K562 (cell line): Measurements from ENCODE around the gene TRPC4AP. TPM values are rescaled to one million over a fixed set of nuclear protein-coding genes. Genes with fewer than 3 reads are reported as not detected.

Source experiments
- ATAC-seq: fragments of 200-7000 bp; cut with Tn5 transposase; 3 replicates; pipeline ENCODE4 v1.9.1; 2020; ENCODE audit warnings: moderate library complexity
- BruUV-seq: library from RNA; stranded (reverse); fragments of 400-500 nt; replicated peaks from 2 replicates; lab custom pipeline; 2021; lab: Mats Ljungman, UMichigan
- CTCF ChIA-PET: fragments of 300-600 bp; formaldehyde crosslinking; extraction: SDS; loops from one replicate; lab custom pipeline; 2021; ENCODE audit warnings: low intra/inter-chr PET ratio; lab: Yijun Ruan, JAX
- POLR2A ChIA-PET: fragments of 300-600, 350-650 bp; sonication (Branson Sonifier 250); formaldehyde crosslinking; extraction: SDS; loops from one replicate; lab custom pipeline; 2021; ENCODE audit warnings: antibody characterized with exemption, inconsistent platforms; lab: Yijun Ruan, JAX
- DNase-seq, 4 experiments: peaks; one replicate each; pipeline versions ENCODE4 v3.0.0 to v3.0.0-alpha.2; 2011 to 2018; ENCODE audit warnings: low spot score in 3 of 4, mixed read lengths in 3 of 4; ENCODE audit errors: extremely low read depth in 1 of 4
- FAIRE-seq: peaks from 2 replicates; lab custom pipeline; 2011; peaks lifted over from hg19 to GRCh38; lab: Jason Lieb, UNC
- H2AFZ ChIP-seq: 2 replicates; pipeline ENCODE4 v1.6.0; 2011; ENCODE audit warnings: low read depth, low read length, control low read depth, inconsistent platforms
- H3K27ac ChIP-seq: fragments of 200-600 bp; 3 replicates; pipeline ENCODE4 v1.8.0; 2011; ENCODE audit warnings: low read depth, mild to moderate bottlenecking, control low read depth, inconsistent platforms, low read length, moderate library complexity, mixed read lengths; ENCODE audit errors: extremely low read depth
- H3K27me3 ChIP-seq, 2 experiments: fragments of 300-600 bp in 1 of 2; 2 replicates in 1 of 2; 3 replicates in 1 of 2; pipeline versions ENCODE4 v1.6.0 to v1.8.0; 2011; ENCODE audit warnings: inconsistent platforms in 2 of 2, low read length in 2 of 2, mild to moderate bottlenecking in 1 of 2, mixed read lengths in 1 of 2, moderate library complexity in 1 of 2; ENCODE audit not compliant: control insufficient read depth in 2 of 2, insufficient read depth in 2 of 2
- H3K36me3 ChIP-seq: fragments of 300-600 bp; 3 replicates; pipeline ENCODE4 v1.8.0; 2011; ENCODE audit warnings: mild to moderate bottlenecking, low read length, inconsistent platforms; ENCODE audit not compliant: control insufficient read depth, insufficient read depth
- H3K4me1 ChIP-seq, 2 experiments: fragments of 200-600 bp in 1 of 2; replicated peaks in 1 of 2; 2 replicates in 1 of 2; 3 replicates in 1 of 2; pipeline versions ENCODE4 v1.5.1 to v1.8.0; 2011; ENCODE audit warnings: inconsistent platforms in 2 of 2, low read length in 2 of 2, mild to moderate bottlenecking in 1 of 2, mixed read lengths in 1 of 2, moderate library complexity in 1 of 2; ENCODE audit not compliant: control insufficient read depth in 2 of 2, insufficient read depth in 2 of 2
- H3K4me2 ChIP-seq: 2 replicates; pipeline ENCODE4 v1.6.1; 2011; ENCODE audit warnings: low read length, control low read depth, inconsistent platforms, mixed read lengths; ENCODE audit not compliant: insufficient read depth
- H3K4me3 ChIP-seq: fragments of 200-600 bp; sonication (generic), shearing (Covaris generic); 2 replicates; pipeline ENCODE4 v1.5.1; 2016; ENCODE audit warnings: control low read depth, inconsistent platforms
- H3K79me2 ChIP-seq: fragments of 200-600 bp; 3 replicates; pipeline ENCODE4 v1.8.0; 2011; ENCODE audit warnings: low read length, inconsistent platforms; ENCODE audit not compliant: control insufficient read depth, insufficient read depth
- H3K9ac ChIP-seq, 2 experiments: 2 replicates each; pipeline versions ENCODE4 v1.6.0 to v1.6.1; 2011; ENCODE audit warnings: low read depth in 2 of 2, low read length in 2 of 2, control low read depth in 1 of 2, inconsistent platforms in 1 of 2, mild to moderate bottlenecking in 1 of 2, mixed read lengths in 1 of 2; ENCODE audit not compliant: insufficient read depth in 1 of 2
- H3K9me1 ChIP-seq: one replicate; pipeline ENCODE4 v1.6.0; 2011; ENCODE audit warnings: inconsistent platforms, mild to moderate bottlenecking, low read length, moderate library complexity; ENCODE audit not compliant: control insufficient read depth, insufficient read depth
- H3K9me3 ChIP-seq: replicated peaks from 2 replicates; pipeline ENCODE4 v1.5.1; 2011; ENCODE audit warnings: low read depth, low read length, inconsistent platforms; ENCODE audit not compliant: control insufficient read depth, insufficient read depth
- H4K20me1 ChIP-seq: replicated peaks from 2 replicates; pipeline ENCODE4 v1.6.1; 2011; ENCODE audit warnings: low read length, inconsistent platforms, mixed read lengths; ENCODE audit not compliant: control insufficient read depth, insufficient read depth
- FOS ChIP-seq: IDR thresholded peaks from 3 replicates; pipeline ENCODE4 v1.6.1; 2011; ENCODE audit not compliant: insufficient read length; ENCODE audit errors: extremely low read depth
- ZNF695 ChIP-seq: fragments of 450-650 bp; formaldehyde crosslinking; IDR thresholded peaks from 2 replicates; pipeline ENCODE4 v1.4.0; 2020; ENCODE audit warnings: mild to moderate bottlenecking, moderate library complexity
- WGBS: fragments of 100-300 bp; shearing (Covaris generic); methylation state at CpG from one replicate; pipeline ENCODE4 v1.1.6; 2016; ENCODE audit warnings: low coverage, mixed read lengths; ENCODE audit not compliant: insufficient coverage; ENCODE audit errors: missing lambda C conversion rate; 5-methylcytosine and 5-hydroxymethylcytosine counted together
- in situ Hi-C: fragments of 300-500 bp; cut with MboI; formaldehyde crosslinking; loops from 4 replicates; pipeline ENCODE4 v1.15.0; 2018; ENCODE audit warnings: inconsistent platforms, mixed read lengths
- intact Hi-C: fragments of 100-400 bp; cut with micrococcal nuclease; formaldehyde crosslinking; loops from 2 replicates; pipeline ENCODE4 v1.14.2; 2022
- polyA plus RNA-seq, 8 experiments: library from polyadenylated mRNA; depleted of rRNA in 4 of 8; stranded (reverse) in 5 of 8; unstranded in 3 of 8; fragments of >200 nt; fragmentation: Nextera tagmentation in 2 of 8; fragmentation: Illumina TruSeq in 1 of 8; extraction: Ambion mirVana in 2 of 8; extraction: Trizol in 1 of 8; gene quantifications; 2 replicates each; pipeline versions ENCODE4 v1.2.1 to v1.2.3, GENCODE V29; 2011 to 2014; ENCODE audit warnings: inconsistent platforms in 1 of 8, missing spikeins in 1 of 8
- total RNA-seq, 7 experiments: library from RNA; depleted of rRNA in 6 of 7; stranded (reverse); fragments of >200 nt in 6 of 7; fragmentation: Illumina TruSeq in 2 of 7; extraction: Trizol in 2 of 7; gene quantifications; 2 replicates each; pipeline versions ENCODE4 v1.2.1 to v1.2.3, GENCODE V29; 2011 to 2021; ENCODE audit warnings: low replicate concordance in 1 of 7
- TF ChIP-seq, protein P1 (sequence below): fragments of 450-650 bp; IDR thresholded peaks from 2 replicates; pipeline ENCODE4 v1.6.1; 2018; ENCODE audit not compliant: partially characterized antibody
- TF ChIP-seq, protein P2 (sequence below): fragments of 250-450 bp; sonication (Bioruptor Pico); IDR thresholded peaks from 2 replicates; pipeline ENCODE4 v1.8.0; 2021; ENCODE audit warnings: borderline replicate concordance, mild to moderate bottlenecking, moderate library complexity; ENCODE audit not compliant: poor library complexity, severe bottlenecking

The TRPC4AP gene
- total and polyA plus RNA-seq, 9 of the 15 experiments (the other 6 are each of a cell fraction or from before 2014, with no cell fraction given) = 2.3 to 70.3 (median 33.3) TPM

DNA sequence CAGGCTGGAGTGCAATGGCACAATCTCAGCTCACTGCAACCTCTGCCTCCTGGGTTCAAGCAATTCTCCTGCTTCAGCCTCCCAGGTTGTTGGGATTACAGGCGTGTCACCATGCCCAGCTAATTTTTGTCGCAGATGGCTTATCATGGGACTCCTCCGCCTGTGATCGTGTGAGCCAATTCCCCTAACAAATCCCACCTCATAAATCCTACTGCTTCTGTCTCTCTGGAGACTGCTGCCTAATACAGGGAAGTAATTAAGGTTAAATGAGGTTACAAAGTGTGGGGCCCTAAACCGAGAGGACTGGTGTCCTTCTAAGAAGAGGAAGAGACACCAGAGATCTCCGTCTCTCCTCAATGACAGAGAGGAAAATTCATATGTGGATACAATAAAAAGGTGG, 52.0 kb downstream of the TRPC4AP start (continued):
- TF ChIP-seq ZNF695 (CRISPR knock-in tag) (no peak), FOS (no peak)

DNA sequence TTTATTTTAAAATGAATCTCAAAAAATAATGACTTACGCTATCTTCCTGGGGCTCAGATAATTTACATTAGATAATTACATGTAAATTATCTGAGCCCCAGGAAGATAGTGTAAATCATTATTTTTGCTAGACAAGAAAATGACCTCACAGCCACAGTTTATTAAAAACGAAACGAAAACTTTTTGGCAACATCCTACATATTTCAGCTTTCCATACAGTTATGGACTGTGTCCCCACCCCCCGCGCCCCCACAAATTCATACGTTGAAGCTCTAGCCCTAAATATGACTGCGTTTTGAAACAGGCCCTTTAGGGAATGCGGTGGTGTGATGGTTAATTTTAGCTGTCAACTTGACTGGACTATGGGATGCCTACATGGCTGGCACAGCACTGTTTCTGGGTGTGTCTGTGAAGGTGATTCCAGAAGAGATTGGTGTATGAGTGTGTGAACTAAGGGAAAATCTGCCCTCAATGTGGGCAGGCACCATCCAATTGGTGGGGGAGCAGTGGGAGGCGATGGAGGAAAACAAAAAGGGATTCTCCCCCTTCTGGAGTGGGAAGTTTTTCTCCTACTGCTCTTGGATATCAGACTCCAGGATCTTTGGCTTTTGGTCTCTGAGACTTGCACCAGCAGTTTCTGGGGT, 52.6 kb downstream of the TRPC4AP start:
- Histone ChIP-seq H3K9me3 (no peaks in the 10 kb centered on the region; the same call in 1 of the 2 replicates), H2AFZ (no peak overlapping the region), H3K9ac (no peak overlapping the region), H4K20me1 (no peaks in the 10 kb centered on the region), H3K36me3 (peaks cover 78% of the 10 kb centered on the region), H3K4me3 (no peak overlapping the region), H3K4me2 (no peak overlapping the region), H3K79me2 (peaks cover 2% of the 10 kb centered on the region; the same call in 1 of the 3 replicates), H3K9me1 (no peaks in the 10 kb centered on the region), H3K27me3 (no peaks in the 10 kb centered on the region), H3K27ac (no peak overlapping the region), H3K4me1 (no peaks in the 10 kb centered on the region)
- DNase-seq (no peak), ATAC-seq (no peak), FAIRE-seq (no peak)
- ChIA-PET CTCF (no interaction called here), POLR2A (interaction anchor here (1.1 to 3.9 kb wide), 4 partner anchors 11 to 25 kb away, joined by 4 to 14 read pairs (median 7); no protein-coding TSS in a partner anchor)
- WGBS = 88% methylated on average over 9 of the region's 9 CpGs
- intact Hi-C loops (no loop called here), in situ Hi-C loops (no loop called here)
- no TSS peak for BruUV-seq
- TF ChIP-seq, protein P1, sequence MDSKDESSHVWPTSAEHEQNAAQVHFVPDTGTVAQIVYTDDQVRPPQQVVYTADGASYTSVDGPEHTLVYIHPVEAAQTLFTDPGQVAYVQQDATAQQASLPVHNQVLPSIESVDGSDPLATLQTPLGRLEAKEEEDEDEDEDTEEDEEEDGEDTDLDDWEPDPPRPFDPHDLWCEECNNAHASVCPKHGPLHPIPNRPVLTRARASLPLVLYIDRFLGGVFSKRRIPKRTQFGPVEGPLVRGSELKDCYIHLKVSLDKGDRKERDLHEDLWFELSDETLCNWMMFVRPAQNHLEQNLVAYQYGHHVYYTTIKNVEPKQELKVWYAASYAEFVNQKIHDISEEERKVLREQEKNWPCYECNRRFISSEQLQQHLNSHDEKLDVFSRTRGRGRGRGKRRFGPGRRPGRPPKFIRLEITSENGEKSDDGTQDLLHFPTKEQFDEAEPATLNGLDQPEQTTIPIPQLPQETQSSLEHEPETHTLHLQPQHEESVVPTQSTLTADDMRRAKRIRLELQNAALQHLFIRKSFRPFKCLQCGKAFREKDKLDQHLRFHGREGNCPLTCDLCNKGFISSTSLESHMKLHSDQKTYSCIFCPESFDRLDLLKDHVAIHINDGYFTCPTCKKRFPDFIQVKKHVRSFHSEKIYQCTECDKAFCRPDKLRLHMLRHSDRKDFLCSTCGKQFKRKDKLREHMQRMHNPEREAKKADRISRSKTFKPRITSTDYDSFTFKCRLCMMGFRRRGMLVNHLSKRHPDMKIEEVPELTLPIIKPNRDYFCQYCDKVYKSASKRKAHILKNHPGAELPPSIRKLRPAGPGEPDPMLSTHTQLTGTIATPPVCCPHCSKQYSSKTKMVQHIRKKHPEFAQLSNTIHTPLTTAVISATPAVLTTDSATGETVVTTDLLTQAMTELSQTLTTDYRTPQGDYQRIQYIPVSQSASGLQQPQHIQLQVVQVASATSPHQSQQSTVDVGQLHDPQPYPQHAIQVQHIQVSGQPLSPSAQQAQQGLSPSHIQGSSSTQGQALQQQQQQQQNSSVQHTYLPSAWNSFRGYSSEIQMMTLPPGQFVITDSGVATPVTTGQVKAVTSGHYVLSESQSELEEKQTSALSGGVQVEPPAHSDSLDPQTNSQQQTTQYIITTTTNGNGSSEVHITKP = peak; percentile 35
- TF ChIP-seq, protein P2, sequence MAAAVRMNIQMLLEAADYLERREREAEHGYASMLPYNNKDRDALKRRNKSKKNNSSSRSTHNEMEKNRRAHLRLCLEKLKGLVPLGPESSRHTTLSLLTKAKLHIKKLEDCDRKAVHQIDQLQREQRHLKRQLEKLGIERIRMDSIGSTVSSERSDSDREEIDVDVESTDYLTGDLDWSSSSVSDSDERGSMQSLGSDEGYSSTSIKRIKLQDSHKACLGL (CRISPR knock-in tag) = no peak
